IPS-18a (cell line): ENCODE data around the gene AACS.

Experiments
- H3K27ac ChIP-seq: one replicate; pipeline ENCODE4 v1.5.1; 2013; ENCODE audit warnings: low read length
- H3K27me3 ChIP-seq: one replicate; pipeline ENCODE4 v1.6.1; 2013; ENCODE audit warnings: mild to moderate bottlenecking, low read length; ENCODE audit not compliant: control insufficient read depth, insufficient read depth
- H3K36me3 ChIP-seq: one replicate; pipeline ENCODE4 v1.6.1; 2013; ENCODE audit warnings: low read depth, low read length; ENCODE audit not compliant: control insufficient read depth
- H3K4me1 ChIP-seq: one replicate; pipeline ENCODE4 v1.6.1; 2013; ENCODE audit warnings: low read depth, low read length; ENCODE audit not compliant: control insufficient read depth
- H3K4me3 ChIP-seq: one replicate; pipeline ENCODE4 v1.5.1; 2013; ENCODE audit warnings: low read length
- H3K9ac ChIP-seq: one replicate; pipeline ENCODE4 v1.6.1; 2013; ENCODE audit warnings: mild to moderate bottlenecking, low read length, moderate library complexity
- H3K9me3 ChIP-seq: one replicate; pipeline ENCODE4 v1.6.1; 2013; ENCODE audit warnings: low read depth, low read length; ENCODE audit not compliant: control insufficient read depth

The AACS gene

GRCh38 chr12:125065021-125065918, at the start of gene AACS:
TSS of gene AACS (plus strand) at chr12:125065435. CDS start at chr12:125065585, 150 bp downstream.
- H3K27ac ChIP-seq: no peak within 1 kb of the TSS
- H3K4me3 ChIP-seq: peak within 1 kb of the TSS; percentile 80
- no peaks in the 10 kb centered on the region for H3K27me3 ChIP-seq

DNA sequence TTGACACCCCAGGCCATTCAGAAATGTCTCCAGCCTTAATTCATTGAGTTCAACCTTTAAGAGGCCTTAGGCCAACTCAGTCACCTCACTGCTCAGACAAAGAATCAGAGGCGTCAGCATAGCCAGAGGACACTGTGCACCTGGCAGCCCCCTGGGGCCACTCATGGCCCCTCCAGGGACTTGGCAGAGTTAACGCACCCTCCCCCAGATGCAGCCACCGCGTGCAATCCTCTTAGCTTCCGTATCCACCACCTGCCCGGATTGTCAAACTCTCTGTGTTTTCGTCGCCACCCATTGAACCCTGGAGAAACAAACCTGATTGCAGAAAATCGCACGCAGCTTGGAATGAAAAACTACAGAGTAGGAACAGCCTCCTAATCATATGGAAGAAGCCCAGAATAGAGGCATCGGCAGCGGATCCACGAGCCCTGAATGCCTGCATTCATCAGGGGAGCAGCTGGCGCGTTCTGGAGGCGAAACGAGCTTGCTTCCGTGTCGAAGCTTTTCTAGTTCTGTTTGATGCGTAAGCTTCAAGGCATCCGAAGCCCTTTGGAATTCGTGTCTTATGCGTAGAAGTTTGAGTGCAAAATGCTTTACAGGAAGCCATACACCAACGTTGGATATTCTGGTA, 49.4 kb upstream of the AACS start:
- Histone ChIP-seq H3K36me3 (peaks cover 11% of the 10 kb centered on the region), H3K9me3 (no peaks in the 10 kb centered on the region), H3K4me3 (no peak overlapping the region), H3K27me3 (no peaks in the 10 kb centered on the region), H3K4me1 (no peaks in the 10 kb centered on the region), H3K9ac (no peak overlapping the region), H3K27ac (no peak overlapping the region)

More at GRCh38 chr12:125065021-125065918, at the start of gene AACS:
- Histone ChIP-seq H3K36me3 (no peaks in the 10 kb centered on the region), H3K4me1 (peaks cover 4% of the 10 kb centered on the region), H3K9me3 (no peaks in the 10 kb centered on the region), H3K9ac (peak within 1 kb of the TSS; percentile 45)

- no peaks in the 10 kb centered on the region for H3K4me1 ChIP-seq
These were observed 47.4 kb upstream of the AACS start for GRCh38 chr12:125017801-125018200.

GRCh38 chr12:125018356-125018755, 46.9 kb upstream of the AACS start:
- Histone ChIP-seq H3K27ac (no peak overlapping the region), H3K4me3 (no peak overlapping the region), H3K4me1 (no peaks in the 10 kb centered on the region), H3K36me3 (peaks cover 10% of the 10 kb centered on the region), H3K9me3 (no peaks in the 10 kb centered on the region), H3K9ac (no peak overlapping the region), H3K27me3 (no peaks in the 10 kb centered on the region)

More at GRCh38 chr12:125017801-125018200, 47.4 kb upstream of the AACS start:
- Histone ChIP-seq H3K9me3 (no peaks in the 10 kb centered on the region), H3K36me3 (peaks cover 11% of the 10 kb centered on the region), H3K27ac (no peak overlapping the region), H3K9ac (no peak overlapping the region), H3K27me3 (no peaks in the 10 kb centered on the region), H3K4me3 (no peak overlapping the region)

GRCh38 chr12:125021096-125021495, 44.1 kb upstream of the AACS start:
- Histone ChIP-seq H3K9me3 (no peaks in the 10 kb centered on the region), H3K4me3 (no peak overlapping the region), H3K9ac (no peak overlapping the region), H3K36me3 (no peaks in the 10 kb centered on the region), H3K27me3 (no peaks in the 10 kb centered on the region), H3K4me1 (no peaks in the 10 kb centered on the region), H3K27ac (no peak overlapping the region)

DNA sequence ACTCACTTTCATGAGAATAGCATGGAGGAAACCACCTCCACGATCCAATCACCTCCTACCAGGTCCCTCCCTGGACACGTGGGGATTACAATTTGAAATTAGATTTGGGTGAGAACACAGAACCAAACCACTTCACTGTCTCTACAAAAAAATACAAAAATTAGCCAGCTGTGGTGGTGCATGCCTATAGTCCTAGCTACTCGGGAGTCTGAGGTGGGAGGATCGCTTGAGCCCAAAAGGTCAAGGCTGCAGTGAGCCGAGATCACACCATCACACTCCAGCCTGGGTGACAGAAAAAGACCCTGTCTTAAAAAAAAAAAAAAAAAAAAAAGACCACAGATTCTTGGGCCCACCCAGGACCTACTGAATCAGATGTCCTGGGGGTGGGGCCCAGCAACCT, 43.5 kb upstream of the AACS start:
- H3K4me3 ChIP-seq: no peak overlapping the region
- no peaks in the 10 kb centered on the region for H3K4me1 ChIP-seq
- no peak overlapping the region for H3K9ac ChIP-seq
- H3K27ac ChIP-seq: no peak overlapping the region
- no peaks in the 10 kb centered on the region for H3K36me3 ChIP-seq
- H3K9me3 ChIP-seq: no peaks in the 10 kb centered on the region
- no peaks in the 10 kb centered on the region for H3K27me3 ChIP-seq

GRCh38 chr12:125023065-125023464, 42.2 kb upstream of the AACS start:
- no peaks in the 10 kb centered on the region for H3K4me1 ChIP-seq
- no peak overlapping the region for H3K4me3 ChIP-seq
- H3K27me3 ChIP-seq: no peaks in the 10 kb centered on the region
- no peak overlapping the region for H3K27ac ChIP-seq
- no peaks in the 10 kb centered on the region for H3K9me3 ChIP-seq
- H3K36me3 ChIP-seq: peaks cover 3% of the 10 kb centered on the region
- no peak overlapping the region for H3K9ac ChIP-seq

GRCh38 chr12:125024949-125025563, 40.2 kb upstream of the AACS start:
- H3K9me3 ChIP-seq: no peaks in the 10 kb centered on the region
- H3K4me3 ChIP-seq: no peak overlapping the region
- no peaks in the 10 kb centered on the region for H3K27me3 ChIP-seq
- no peak overlapping the region for H3K27ac ChIP-seq
- no peak overlapping the region for H3K9ac ChIP-seq
- H3K4me1 ChIP-seq: no peaks in the 10 kb centered on the region
- H3K36me3 ChIP-seq: peaks cover 3% of the 10 kb centered on the region

- Histone ChIP-seq H3K4me3 (no peak overlapping the region), H3K4me1 (no peaks in the 10 kb centered on the region), H3K9me3 (no peaks in the 10 kb centered on the region), H3K27me3 (no peaks in the 10 kb centered on the region), H3K36me3 (peaks cover 6% of the 10 kb centered on the region), H3K9ac (no peak overlapping the region), H3K27ac (no peak overlapping the region)
These were observed 39.5 kb upstream of the AACS start for GRCh38 chr12:125025606-125026235.

- H3K36me3 ChIP-seq: peaks cover 6% of the 10 kb centered on the region
- no peak overlapping the region for H3K27ac ChIP-seq
- no peak overlapping the region for H3K4me3 ChIP-seq
- no peaks in the 10 kb centered on the region for H3K4me1 ChIP-seq
- H3K9me3 ChIP-seq: no peaks in the 10 kb centered on the region
- H3K9ac ChIP-seq: no peak overlapping the region
- H3K27me3 ChIP-seq: no peaks in the 10 kb centered on the region
These were observed 37.1 kb upstream of the AACS start for GRCh38 chr12:125028106-125028505.

GRCh38 chr12:125029761-125030358, 35.4 kb upstream of the AACS start:
- H3K9me3 ChIP-seq: no peaks in the 10 kb centered on the region
- H3K4me1 ChIP-seq: no peaks in the 10 kb centered on the region
- H3K27me3 ChIP-seq: no peaks in the 10 kb centered on the region
- H3K36me3 ChIP-seq: peaks cover 6% of the 10 kb centered on the region
- no peak overlapping the region for H3K9ac ChIP-seq
- H3K27ac ChIP-seq: no peak overlapping the region
- no peak overlapping the region for H3K4me3 ChIP-seq
